Right ventricle myocardium superior (tissue), 1 donor: ENCODE results near the gene KCNAB1. TPM values are rescaled to one million over a fixed set of nuclear protein-coding genes. Genes with fewer than 3 reads are reported as not detected.
A peak's percentile ranks its signal among the peaks of the same experiment; 100 is the strongest.

Experiments used
- ATAC-seq: fragments of 200-7000 bp; cut with Tn5 transposase; one replicate; pipeline ENCODE4 v1.9.1; 2020; ENCODE audit warnings: mild to moderate bottlenecking; ENCODE audit not compliant: poor library complexity
- DNase-seq: peaks from one replicate; pipeline ENCODE4 v3.0.0-alpha.2; 2020
- intact Hi-C: fragments of 100-400 bp; cut with DNase I; formaldehyde crosslinking; loops from one replicate; pipeline ENCODE4 v1.11.2; 2022
- total RNA-seq: library from RNA; stranded (reverse); fragmentation: NEBNext Ultra II Directional; extraction: Animal tissue kit (Norgen Biotek cat#: 25700); gene quantifications from one replicate; pipeline ENCODE4 v1.2.1, GENCODE V29; 2021
- donor health status: DM: no; HTN: yes; CAD: no; lungs with severe emphysema.

Gene KCNAB1
- total RNA-seq, 1 donor from 2014 or later, result 3.0 TPM

DNA sequence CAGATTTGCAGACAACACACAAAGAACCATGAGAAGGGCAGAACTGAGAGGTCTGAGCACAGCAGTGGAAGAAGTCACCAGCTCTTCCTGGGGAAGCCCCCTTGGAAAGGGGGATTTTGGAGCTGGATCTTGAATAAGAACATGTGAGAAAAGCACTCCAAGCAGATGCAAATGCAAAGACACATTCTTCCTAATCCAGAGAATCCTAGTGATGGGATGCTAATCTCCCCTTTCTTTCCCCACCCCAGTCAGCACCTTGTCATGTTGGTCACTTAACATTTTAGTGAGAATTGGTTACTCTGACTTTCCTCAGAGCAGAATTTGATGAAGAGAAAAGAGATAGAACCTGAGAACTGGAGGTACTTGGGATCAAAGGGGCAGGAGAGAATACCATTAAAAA is 286.0 kb downstream of the KCNAB1 start:
- DNase-seq, result no peak
- intact Hi-C loops, result no loop called here
- no peak for ATAC-seq

DNA sequence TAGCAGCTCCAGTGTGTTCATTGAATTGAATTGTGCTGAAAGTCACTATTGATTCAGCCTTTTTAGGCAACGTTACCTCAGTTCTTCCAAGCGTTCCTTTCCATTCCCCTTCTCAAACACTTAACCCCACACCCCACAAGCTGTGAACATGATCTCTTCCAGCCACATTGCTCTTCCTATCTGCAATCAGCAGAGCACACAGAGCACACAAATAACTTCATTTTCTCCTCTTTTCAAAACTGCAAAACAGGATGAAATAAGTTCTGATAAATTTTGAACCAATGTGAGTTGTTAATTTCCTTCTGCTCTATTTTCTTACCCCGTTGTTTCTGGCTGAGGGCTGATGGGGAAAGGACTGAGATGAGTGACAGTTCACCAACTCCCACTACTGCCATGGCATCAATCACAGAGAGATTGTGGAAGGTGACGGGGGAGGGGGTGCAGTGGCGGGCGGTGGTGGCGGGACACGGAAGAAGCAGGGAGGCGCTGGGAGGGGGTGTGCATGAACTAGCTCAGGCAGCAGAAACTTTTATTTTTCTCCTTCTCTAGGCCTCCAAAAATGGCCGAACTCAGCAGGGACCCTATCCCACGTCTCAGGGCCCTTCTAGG is 287.3 kb downstream of the KCNAB1 start:
- intact Hi-C loops, result no loop called here
- ATAC-seq (no peak), DNase-seq (no peak)

DNA sequence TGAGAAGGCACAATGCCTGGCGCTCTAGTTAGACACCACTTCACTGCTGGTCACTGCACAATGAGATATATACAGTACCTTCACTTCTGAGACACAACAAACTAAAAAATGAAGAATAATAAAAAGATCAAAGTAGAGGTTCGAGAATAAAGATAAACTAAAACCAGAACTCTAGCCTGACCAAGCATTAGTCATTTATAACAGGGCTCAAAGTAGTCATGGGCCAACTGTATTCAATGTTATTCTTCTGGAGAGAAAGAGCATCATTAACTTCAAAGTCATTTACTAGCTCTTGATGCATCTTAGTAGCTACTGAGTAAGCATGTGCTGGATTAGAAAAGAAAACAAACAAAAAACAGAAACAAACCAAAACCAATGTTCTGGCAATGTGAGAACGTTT is 289.3 kb downstream of the KCNAB1 start:
- no peak for ATAC-seq
- intact Hi-C loops, result no loop called here
- no peak for DNase-seq

DNA sequence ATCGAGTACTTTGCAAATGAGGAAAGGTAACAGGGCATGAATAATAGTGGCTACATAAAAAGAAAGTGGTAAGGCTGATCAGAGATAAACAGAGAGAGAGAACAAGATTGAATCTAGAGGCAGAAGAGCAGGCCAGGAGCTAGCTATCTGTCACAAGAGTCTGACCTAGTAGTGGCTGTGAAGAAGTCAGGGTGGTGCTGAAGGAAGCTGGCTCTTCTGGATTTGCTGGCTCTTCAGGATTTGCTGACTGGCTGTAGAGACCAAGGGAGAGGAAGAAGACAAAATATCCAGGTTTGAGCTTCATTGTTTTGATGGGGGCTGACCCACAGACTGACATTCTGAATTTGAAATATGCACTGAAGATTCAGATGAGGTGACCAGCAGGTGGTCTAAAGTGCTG is 292.2 kb downstream of the KCNAB1 start:
- ATAC-seq (peak; percentile 42), DNase-seq (no peak)
- intact Hi-C loops, result no loop called here

DNA sequence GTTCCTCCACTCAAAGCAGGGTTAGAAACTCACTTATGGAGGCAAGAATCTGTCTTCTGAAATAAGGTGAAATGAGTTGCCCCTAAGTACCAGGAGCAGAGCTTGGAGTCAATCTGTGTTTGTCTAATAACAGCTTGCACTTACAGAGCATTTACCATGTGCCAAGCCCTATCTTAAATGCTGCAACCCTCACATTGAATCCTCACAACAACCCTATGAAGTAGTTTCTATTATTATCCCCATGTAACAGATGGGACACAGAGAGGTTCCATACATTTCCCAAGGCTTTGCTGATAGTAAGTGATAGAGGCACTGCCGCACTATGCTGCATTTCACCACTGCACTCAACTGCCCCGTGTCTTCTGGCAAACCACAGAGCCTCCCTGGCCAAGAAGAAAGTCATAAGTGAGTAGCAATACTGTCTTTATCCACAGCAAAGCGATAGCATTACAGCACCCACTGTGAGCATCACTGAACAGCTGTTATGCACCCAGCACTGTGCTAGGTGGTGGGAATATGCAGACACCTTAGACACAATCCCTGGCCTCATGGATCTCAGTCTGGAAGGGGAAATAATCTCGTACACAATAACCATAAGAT is 293.0 kb downstream of the KCNAB1 start:
- DNase-seq (no peak), ATAC-seq (peak; percentile 88)
- intact Hi-C loops, result no loop called here

DNA sequence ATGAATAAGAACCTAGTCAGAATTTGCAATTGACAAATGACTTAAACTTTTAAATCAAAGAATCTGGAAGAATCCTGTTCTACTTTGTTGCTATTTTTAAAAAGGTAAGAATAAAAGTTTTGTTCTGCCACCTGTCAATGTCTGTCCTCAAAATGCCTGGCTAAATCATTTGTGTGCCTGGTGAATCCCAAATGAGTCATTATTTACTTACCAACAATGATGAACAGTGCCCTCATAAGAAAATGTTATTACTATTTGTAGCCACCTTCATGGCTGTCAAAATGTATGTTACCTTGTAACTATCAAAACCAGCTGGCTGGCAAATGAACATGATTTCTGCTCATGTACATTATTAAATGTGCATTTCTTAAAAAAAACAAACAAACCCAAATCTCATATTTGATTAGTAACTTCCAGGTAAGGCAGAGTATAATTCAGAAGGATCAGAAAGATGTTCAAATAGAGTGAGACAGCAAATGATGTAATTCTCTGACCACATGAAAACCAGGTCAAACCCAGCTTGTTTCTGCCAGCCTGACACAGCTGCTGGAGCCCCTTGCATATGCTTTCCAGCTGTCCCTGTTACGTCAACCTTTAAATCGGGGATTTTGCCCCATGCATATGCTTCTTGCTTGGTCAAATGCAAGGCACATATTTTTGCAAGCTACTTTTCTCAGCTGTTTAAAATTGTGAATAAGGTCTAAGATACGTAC is 296.6 kb downstream of the KCNAB1 start:
- ATAC-seq (no peak), DNase-seq (no peak)
- intact Hi-C loops, result no loop called here

DNA sequence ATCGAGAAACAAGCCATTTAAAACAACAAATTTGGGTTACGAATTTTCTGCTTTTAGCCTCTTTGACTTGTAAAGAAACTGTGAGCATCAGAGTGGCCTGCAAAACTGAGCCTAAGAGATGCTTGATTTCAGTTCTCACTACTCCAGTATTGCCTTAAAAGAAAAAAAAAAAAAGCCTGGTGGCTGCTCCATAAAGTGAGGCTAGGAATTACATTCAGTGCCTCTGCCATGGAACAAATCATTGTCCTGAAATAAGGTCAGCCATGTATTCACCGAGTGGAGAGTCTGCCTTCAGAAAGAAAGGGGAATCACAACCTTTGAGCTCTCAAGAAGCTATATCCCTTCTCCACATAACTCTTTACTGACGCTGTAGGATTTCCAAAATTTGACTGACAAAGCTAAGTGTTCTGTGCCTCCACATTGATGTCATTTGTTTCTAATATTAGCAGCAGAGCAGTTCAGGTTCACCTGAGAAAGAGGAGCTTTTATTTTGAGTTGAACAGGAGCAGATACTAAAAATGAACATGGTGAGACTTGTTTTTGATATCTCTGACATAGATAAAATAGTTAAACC is 297.3 kb downstream of the KCNAB1 start:
- peak; percentile 63 for ATAC-seq
- intact Hi-C loops, result no loop called here
- no peak for DNase-seq

DNA sequence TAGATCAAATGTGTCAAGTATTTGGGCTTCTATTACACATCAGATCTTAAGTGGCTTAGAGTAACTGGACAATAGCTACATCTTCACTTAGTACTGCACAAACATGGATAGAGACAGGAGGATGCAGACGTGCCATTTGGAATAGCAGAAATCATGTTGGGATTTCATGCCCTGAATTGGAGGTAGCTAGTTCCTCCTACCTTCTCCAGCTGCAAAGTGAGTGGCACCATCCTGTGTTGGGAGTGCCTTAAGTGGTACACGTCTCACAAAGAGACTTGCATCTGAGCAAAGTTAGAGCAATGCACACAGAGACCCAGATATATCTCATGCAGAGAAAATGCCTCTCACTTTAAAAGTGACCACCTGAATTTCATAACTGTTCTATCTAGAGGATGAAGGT is 298.1 kb downstream of the KCNAB1 start:
- intact Hi-C loops, result no loop called here
- ATAC-seq (peak; percentile 24), DNase-seq (no peak)

DNA sequence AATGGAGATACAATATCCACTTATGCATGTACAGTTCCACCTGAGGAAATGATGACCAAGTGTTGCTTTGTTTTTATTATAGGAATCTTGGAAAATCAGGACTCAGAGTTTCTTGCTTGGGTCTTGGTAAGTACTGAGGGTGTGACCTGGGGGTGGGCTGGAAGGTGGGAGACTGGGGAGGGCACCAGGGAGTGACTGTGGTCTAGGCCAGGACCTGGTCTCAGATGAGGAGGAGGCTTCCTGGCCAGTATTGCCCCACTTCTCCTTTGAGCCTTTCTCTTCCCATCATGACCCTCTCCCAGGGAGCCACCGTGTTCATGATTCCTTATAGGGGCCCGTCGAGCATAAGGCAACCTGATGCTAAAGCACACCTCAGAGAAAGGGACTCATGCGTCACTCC is 301.2 kb downstream of the KCNAB1 start:
- intact Hi-C loops, result no loop called here
- ATAC-seq (no peak), DNase-seq (no peak)

DNA sequence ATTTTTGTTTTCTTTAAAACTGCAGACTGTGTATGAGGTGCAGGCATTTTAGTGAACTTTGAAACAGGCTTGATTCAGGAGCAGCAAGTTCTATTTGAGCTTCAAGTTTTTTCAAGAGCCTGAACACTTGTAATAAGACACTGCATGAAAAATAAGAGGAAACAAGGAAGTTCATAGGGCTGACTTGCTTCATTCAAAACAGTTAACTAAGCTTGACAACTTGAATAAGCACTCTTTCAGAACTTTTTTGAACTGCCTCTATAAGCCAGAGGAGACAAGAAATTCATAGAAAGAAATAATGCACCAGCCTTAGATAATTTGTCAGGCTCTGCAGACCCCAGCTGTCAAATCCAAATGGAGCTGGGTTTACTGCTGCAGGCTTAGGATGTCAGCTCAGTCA is 304.4 kb downstream of the KCNAB1 start:
- DNase-seq (no peak), ATAC-seq (no peak)
- intact Hi-C loops, result no loop called here

DNA sequence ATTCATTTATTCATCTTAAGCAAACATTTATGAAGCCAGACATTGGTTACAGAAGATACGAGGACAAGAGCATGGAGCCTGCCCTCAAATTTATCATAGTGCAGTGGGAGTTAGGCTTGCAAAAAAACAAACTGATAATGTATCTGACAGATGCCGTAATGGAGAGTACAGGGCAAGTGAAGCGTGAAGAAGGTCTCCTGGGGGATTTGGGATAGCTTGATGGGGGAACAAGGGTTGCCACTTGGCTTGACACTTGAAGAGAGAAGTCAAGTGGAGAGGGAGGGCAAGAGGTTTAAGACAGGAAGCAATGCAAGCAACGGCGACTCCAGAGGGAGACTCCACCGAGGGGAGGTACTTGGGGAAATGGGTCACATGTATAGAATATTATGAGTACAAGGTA is 305.3 kb downstream of the KCNAB1 start:
- no peak for DNase-seq
- intact Hi-C loops, result no loop called here
- no peak for ATAC-seq

DNA sequence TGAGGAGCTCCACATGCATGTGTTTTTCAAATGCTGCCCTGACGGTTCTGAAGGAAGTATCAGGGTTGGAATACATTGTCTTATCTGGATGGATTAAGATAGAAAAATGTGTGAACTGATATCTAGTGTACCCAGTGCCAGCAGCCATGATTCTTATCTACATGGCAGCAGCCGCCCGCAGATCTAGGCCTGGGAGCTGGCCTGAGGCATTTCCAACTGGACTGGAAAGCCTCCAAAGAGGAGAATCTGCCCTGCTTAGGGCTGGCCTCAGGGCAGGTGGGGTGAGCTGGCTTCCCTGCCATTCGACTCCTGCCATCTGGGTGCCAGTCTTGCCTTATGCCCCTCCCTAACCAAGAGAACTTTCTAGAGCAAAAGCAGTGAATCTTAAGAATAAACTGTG is 308.7 kb downstream of the KCNAB1 start:
- no peak for DNase-seq
- ATAC-seq, result no peak
- intact Hi-C loops, result no loop called here

DNA sequence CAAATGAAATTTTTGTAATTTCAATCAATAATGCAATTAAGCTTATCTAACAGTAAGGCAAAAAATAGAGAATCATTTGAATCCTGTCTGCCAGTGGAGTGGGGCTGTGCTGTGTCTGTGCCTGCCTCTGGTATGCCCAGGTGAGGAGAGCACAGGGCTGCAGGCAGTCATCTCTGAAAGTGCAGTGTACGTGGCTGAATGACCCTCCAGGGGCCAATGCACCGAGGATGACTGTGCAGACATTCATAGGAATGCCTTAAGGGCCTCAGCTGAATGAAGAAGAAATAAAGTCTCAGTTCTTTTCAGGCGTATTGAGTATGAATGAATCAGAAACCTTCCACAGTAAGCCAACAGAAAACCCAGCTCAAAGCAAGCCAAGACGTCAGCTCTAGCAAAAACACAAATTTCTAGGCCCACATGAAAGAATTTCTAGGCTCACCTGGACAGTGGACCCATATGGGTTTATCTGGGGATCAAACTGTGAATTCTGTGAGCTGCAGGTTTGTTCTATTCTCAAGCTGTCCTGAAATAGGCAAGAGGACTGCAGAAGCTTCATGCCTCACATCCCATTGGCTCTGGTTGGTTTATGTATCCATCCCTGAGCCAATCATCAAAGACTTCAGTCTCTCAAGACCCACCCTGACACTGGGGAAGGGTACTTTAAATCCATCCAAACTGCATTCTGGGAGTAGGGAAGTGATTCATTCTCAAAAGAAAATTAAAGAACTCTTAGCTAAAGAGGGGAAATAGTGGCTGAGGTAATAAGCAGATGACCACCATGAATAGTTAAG is 311.2 kb downstream of the KCNAB1 start:
- intact Hi-C loops, result no loop called here
- ATAC-seq, result no peak

DNA sequence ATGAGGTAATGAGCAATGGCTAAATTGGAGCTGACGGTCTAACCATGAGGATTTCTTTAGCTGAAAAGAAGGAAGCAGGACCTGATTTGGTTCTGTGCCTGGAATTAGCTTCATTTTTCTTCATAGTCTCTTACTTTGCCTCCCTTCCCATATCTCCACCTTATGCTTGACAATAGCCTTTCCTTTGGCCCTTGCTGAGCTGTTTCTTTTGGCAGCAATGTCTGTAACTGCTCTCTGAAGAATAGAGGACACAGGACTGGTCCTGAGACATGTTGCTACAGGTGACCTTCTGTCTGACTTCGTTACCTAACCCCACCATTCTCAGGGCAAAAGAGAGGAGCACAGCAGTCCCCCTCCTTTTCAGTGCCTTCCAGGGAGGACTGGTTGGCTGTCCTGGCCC is 312.2 kb downstream of the KCNAB1 start:
- ATAC-seq, result no peak
- DNase-seq, result no peak
- intact Hi-C loops, result no loop called here

More for the DNA sequence above, 311.2 kb downstream of the KCNAB1 start:
- no peak for DNase-seq

DNA sequence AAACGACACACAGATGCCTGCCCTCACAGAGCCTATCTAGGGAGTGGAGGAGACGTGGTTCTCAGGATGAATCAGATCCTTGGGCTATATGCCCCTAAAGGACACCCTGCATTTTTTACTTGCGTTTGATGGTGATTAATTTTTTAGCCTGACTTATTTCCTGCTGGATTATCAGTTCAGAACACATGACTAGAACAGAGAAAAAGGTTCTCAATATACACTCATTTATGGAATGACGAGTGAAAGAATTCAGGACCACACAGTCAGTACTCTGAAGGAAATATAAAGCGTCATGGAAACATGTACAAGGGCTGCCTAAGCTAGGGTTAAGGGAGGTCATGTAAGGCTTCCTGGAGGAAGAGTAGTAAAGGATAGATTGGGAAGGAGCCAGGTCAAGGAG is 312.8 kb downstream of the KCNAB1 start:
- intact Hi-C loops, result no loop called here
- ATAC-seq (no peak), DNase-seq (no peak)

DNA sequence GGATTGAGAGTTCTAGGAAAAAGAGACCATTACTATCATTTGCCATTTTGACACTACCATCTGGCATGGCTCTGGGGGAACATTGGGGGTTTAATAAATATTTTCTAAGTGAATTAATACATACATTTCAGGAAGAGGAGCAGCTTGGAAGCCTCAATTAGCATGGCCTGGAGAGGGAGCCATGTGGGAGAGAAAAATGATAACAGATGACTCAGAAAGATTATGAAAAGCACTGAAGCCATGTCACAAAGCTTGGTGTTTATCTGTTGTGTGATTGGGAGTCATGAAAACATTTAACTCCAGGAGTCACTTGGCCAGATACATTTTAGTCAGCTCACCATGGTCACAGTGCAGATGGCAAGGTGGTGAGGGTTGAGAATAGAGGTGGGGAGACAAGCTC is 313.5 kb downstream of the KCNAB1 start:
- intact Hi-C loops, result no loop called here
- no peak for ATAC-seq
- DNase-seq, result no peak

DNA sequence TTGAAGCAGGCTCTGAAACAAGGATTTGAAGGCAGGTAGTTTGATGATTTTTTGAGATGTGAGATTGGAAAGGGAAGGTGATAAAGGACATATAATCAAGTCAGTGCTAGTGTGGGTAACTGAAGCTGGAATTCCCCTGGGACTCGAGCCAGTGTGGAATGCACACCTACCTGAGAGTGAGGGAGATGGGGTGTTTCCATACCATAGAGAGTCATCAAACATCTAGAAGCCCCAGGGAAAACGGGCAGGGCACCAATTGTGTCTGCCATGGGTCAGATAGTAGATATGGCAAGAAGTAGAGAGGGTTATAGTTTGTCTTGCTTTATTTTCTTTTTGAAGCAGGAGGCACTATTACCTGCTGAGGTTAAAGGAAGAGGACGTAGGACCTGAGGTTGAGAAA is 314.5 kb downstream of the KCNAB1 start:
- intact Hi-C loops, result no loop called here
- DNase-seq (no peak), ATAC-seq (no peak)

DNA sequence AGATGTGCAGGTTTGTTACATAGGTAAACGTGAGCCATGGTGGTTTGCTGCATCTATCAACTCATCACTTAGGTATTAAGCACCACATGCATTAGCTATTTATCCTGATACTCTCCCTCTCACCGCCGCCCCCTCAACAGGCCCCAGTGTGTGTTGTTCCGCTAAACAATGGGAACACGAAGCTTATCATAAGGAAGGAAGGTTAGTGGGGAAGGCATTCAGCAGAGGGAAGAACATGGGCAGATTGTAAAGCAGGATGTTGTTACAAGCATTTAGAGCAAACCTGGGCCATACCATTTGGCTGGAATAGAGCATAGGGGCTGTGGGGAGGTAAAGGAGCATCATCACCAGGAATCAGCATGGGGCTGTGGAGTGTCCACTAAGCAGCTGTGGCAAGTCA is 322.7 kb downstream of the KCNAB1 start:
- intact Hi-C loops, result no loop called here
- no peak for DNase-seq
- ATAC-seq, result no peak
